HCT116 (cell line): ENCODE data around the gene ORAI2. TPM values are rescaled to one million over a fixed set of nuclear protein-coding genes. Genes with fewer than 3 reads are reported as not detected.

Experiments
- ATAC-seq: fragments of 200-7000 bp; cut with Tn5 transposase; 2 replicates; pipeline ENCODE4 v1.9.1; 2020; ENCODE audit warnings: mild to moderate bottlenecking, moderate library complexity
- Bru-seq: library from RNA; stranded (reverse); fragments of 400-500 nt; gene quantifications from one replicate; lab custom pipeline; 2021; lab: Mats Ljungman, UMichigan
- BruChase-seq, 2 experiments: library from RNA; stranded (reverse); fragments of 400-500 nt; gene quantifications; one replicate each; lab custom pipeline; 2021; lab: Mats Ljungman, UMichigan
- BruUV-seq: library from RNA; stranded (reverse); fragments of 400-500 nt; replicated peaks from 2 replicates; lab custom pipeline; 2021; lab: Mats Ljungman, UMichigan
- CTCF ChIA-PET: fragments of 300-600 bp; sonication (Branson Sonifier 250); formaldehyde crosslinking; loops from one replicate; lab custom pipeline; 2021; ENCODE audit warnings: antibody characterized with exemption; lab: Charles Lee
- POLR2A ChIA-PET: fragments of 300-600, 350-600 bp; sonication (Branson Sonifier 250); formaldehyde crosslinking; loops from one replicate; lab custom pipeline; 2021; ENCODE audit warnings: antibody characterized with exemption; lab: Charles Lee
- RAD21 ChIA-PET, 2 experiments: fragments of 300-600 bp; sonication (Branson Sonifier 250); formaldehyde crosslinking; loops; one replicate each; lab custom pipeline; 2023; ENCODE audit warnings: low total read pairs in 2 of 2; ENCODE audit not compliant: uncharacterized antibody in 2 of 2, unreplicated experiment in 2 of 2, low non-redundant PET in 1 of 2; lab: Charles Lee
- DNase-seq: peaks from one replicate; pipeline ENCODE4 v3.0.0-alpha.2; 2010; ENCODE audit warnings: low read depth, low spot score
- H2AFZ ChIP-seq: fragments of 200-600 bp; shearing (Covaris generic), sonication (generic); 2 replicates; pipeline ENCODE4 v1.6.1; 2017; ENCODE audit warnings: low read depth, mixed run types, mixed read lengths, antibody characterized with exemption, low read length; ENCODE audit not compliant: poor library complexity, severe bottlenecking
- H3K27ac ChIP-seq: 2 replicates; pipeline ENCODE4 v1.5.1; 2012; ENCODE audit warnings: low read depth, low read length
- H3K27me3 ChIP-seq: fragments of 200-600 bp; sonication (generic); 2 replicates; pipeline ENCODE4 v1.6.1; 2016; ENCODE audit warnings: mixed run types, low read length, mixed read lengths; ENCODE audit not compliant: insufficient read depth
- H3K36me3 ChIP-seq, 2 experiments: fragments of 200-500 bp in 1 of 2; fragments of 200-600 bp in 1 of 2; sonication (Bioruptor generic) in 1 of 2; sonication (generic) in 1 of 2; 2 replicates each; pipeline versions ENCODE4 v1.5.1 to v1.6.1; 2014 to 2016; ENCODE audit warnings: low read length in 2 of 2, inconsistent platforms in 1 of 2, mixed read lengths in 1 of 2, mixed run types in 1 of 2; ENCODE audit not compliant: insufficient read depth in 2 of 2, control insufficient read depth in 1 of 2
- H3K4me1 ChIP-seq, 2 experiments: fragments of 200-600 bp in 1 of 2; sonication (generic) in 1 of 2; 2 replicates each; pipeline versions ENCODE4 v1.5.1 to v1.6.1; 2012 to 2017; ENCODE audit warnings: low read length in 2 of 2, inconsistent platforms in 1 of 2, mild to moderate bottlenecking in 1 of 2, mixed read lengths in 1 of 2, mixed run types in 1 of 2, moderate library complexity in 1 of 2; ENCODE audit not compliant: insufficient read depth in 2 of 2, control insufficient read depth in 1 of 2
- H3K4me2 ChIP-seq: fragments of 200-600 bp; sonication (generic); 2 replicates; pipeline ENCODE4 v1.6.1; 2017; ENCODE audit warnings: mixed run types, low read length, mixed read lengths
- H3K4me3 ChIP-seq, 2 experiments: fragments of 200-600 bp in 1 of 2; sonication (generic) in 1 of 2; replicated peaks in 1 of 2; 2 replicates each; pipeline ENCODE4 v1.5.1; 2011 to 2016; ENCODE audit warnings: low read length in 2 of 2, control low read depth in 1 of 2, low read depth in 1 of 2, mild to moderate bottlenecking in 1 of 2, mixed read lengths in 1 of 2, mixed run types in 1 of 2
- H3K79me2 ChIP-seq: fragments of 200-600 bp; sonication (generic); 2 replicates; pipeline ENCODE4 v1.6.1; 2017; ENCODE audit warnings: mild to moderate bottlenecking, mixed run types, low read length, moderate library complexity, mixed read lengths; ENCODE audit not compliant: insufficient read depth
- H3K9ac ChIP-seq: fragments of 200-600 bp; sonication (generic); 2 replicates; pipeline ENCODE4 v1.6.1; 2016; ENCODE audit warnings: low read length, mixed read lengths
- H3K9me2 ChIP-seq: fragments of 200-600 bp; sonication (generic), shearing (Covaris generic); 2 replicates; pipeline ENCODE4 v1.6.1; 2017; ENCODE audit warnings: mixed run types, mild to moderate bottlenecking, moderate library complexity; ENCODE audit not compliant: insufficient read depth
- H3K9me3 ChIP-seq, 2 experiments: fragments of 200-500 bp in 1 of 2; fragments of 200-600 bp in 1 of 2; sonication (Bioruptor generic) in 1 of 2; sonication (generic) in 1 of 2; 2 replicates each; pipeline ENCODE4 v1.6.1; 2014 to 2017; ENCODE audit warnings: low read length in 2 of 2, mixed read lengths in 2 of 2, inconsistent platforms in 1 of 2, low read depth in 1 of 2, mild to moderate bottlenecking in 1 of 2, mixed run types in 1 of 2, moderate library complexity in 1 of 2; ENCODE audit not compliant: control insufficient read depth in 1 of 2, insufficient read depth in 1 of 2
- H4K20me1 ChIP-seq: fragments of 200-600 bp; sonication (generic), shearing (Covaris generic); 2 replicates; pipeline ENCODE4 v1.6.1; 2017; ENCODE audit warnings: mixed run types, mild to moderate bottlenecking, moderate library complexity; ENCODE audit not compliant: insufficient read depth
- EGR1 ChIP-seq: IDR thresholded peaks from 2 replicates; pipeline ENCODE4 v1.6.1; 2012; ENCODE audit warnings: low read depth
- EZH2phosphoT487 ChIP-seq: fragments of 200-600 bp; IDR thresholded peaks from 2 replicates; pipeline ENCODE4 v1.6.1; 2018; ENCODE audit warnings: antibody characterized with exemption, borderline replicate concordance
- JUND ChIP-seq: IDR thresholded peaks from 2 replicates; pipeline ENCODE4 v1.6.1; 2012
- RAD21 ChIP-seq: IDR thresholded peaks from 2 replicates; pipeline ENCODE4 v1.6.1; 2012; ENCODE audit warnings: low read depth, mild to moderate bottlenecking
- ZFX ChIP-seq: fragments of 450-650 bp; IDR thresholded peaks from 2 replicates; pipeline ENCODE4 v1.6.1; 2017
- intact Hi-C: fragments of 100-400 bp; cut with micrococcal nuclease; formaldehyde crosslinking; loops from 2 replicates; pipeline ENCODE4 v1.10.0; 2022
- long read RNA-seq: library from polyadenylated mRNA; unstranded; transcript quantifications from one replicate; pipeline ENCODE4 v2.0.0, GENCODE V29; 2021; ENCODE audit not compliant: unreplicated experiment
- polyA plus RNA-seq: library from polyadenylated mRNA; unstranded; fragments of >200 nt; gene quantifications from 2 replicates; pipeline ENCODE4 v1.2.1, GENCODE V29; 2012; ENCODE audit warnings: missing spikeins
- total RNA-seq: library from RNA; stranded (reverse); gene quantifications from one replicate; pipeline ENCODE4 v1.2.1, GENCODE V29; 2021; ENCODE audit not compliant: unreplicated experiment

ORAI2 gene
- total RNA-seq (13.2 TPM), Bru-seq, nascent RNA (percentile 45 among the genes with signal in this experiment), BruChase-seq, experiment 1, labeled RNA remaining after a 6-hour chase (percentile 77 among the genes with signal in this experiment), BruChase-seq, experiment 2, labeled RNA remaining after a 2-hour chase (percentile 54 among the genes with signal in this experiment)
- polyA plus RNA-seq, result 10.3 and 14.2 TPM in 2 replicates
- long read RNA-seq, full-length matches to known transcripts, result 30 of 43 reads
- long read RNA-seq, partial matches to known transcripts, result 2 of 43 reads
- long read RNA-seq, other reads (novel, unspliced or antisense), result 11 of 43 reads

DNA sequence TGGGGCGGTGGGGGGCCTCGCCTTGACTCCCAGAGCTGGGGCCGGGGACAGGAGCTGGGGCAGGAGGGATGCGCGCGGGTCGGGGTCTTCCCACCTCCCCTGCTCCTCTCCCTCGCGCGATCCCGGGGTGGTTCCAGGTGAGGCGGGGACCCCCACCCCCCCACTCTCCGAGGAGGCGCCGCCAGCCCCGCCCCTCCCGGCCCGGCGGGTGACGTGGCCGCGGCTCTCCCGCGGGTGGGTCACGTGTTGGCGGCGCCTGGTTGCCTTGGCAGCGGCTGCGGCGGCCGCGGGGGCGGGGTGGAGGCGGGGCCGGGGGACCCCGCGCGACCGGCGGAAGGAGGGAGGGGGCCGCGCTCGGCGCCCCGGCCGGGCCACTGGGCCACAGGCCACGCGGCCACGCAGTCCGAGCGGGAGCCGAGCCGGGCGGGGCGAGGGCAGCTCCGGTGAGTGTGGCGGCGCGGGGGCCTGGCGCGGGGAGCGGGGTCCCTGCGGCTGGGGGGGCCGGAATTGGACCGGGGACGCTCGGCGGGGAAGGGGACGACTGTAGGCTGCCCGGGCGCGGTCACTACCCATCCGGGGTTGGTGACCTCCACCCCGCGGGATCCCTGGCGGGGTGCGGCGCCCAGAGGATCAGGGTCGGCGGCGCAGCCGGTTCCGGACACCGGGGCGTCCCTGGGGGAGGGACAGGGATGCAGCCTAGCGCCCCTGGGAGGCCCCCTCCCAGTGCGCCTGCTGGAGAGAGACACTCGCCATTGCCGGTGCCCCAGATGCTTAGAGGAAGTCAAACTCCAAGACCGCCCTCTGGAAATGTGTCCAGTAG is at the start of gene ORAI2:
ORAI2 (plus strand) TSS at position 357 of the 820 bp plus-strand sequence. CDS start 5,382 bp downstream, outside the sequence.
- Histone ChIP-seq H3K9ac (peak within 1 kb of the TSS; percentile 73), H3K9me2 (no peaks in the 10 kb centered on the region), H3K4me2 (peak within 1 kb of the TSS; percentile 92), H3K27ac (peak within 1 kb of the TSS; percentile 52; the same call in 1 of the 2 replicates), H3K9me3 (no peaks in the 10 kb centered on the region), H3K79me2 (no peaks in the 10 kb centered on the region; the same call in 1 of the 2 replicates), H3K4me1 (peaks cover 17 to 43% of the 10 kb centered on the region in 2 experiments), H2AFZ (no peak within 1 kb of the TSS), H4K20me1 (no peaks in the 10 kb centered on the region), H3K36me3 (no peaks in the 10 kb centered on the region; a peak in 1 of 4 replicates)
- intact Hi-C loops, result no loop called here
- BruUV-seq, result no TSS peak
- DNase-seq, result no peak
- ATAC-seq, result peak; percentile 78
- TF ChIP-seq JUND (no peak), EGR1 (peak; percentile 51; the same call in 1 of the 2 replicates), ZFX (0 out of 2 replicates have a peak, but pooled peaks have one; percentile 31)
- TF ChIP-seq, all 23 proteins: peak for 2
- peak within 1 kb of the TSS; percentile 55 to 70 for H3K4me3 ChIP-seq
- ChIA-PET RAD21 (no interaction called here), CTCF (interaction anchor here (0.7 kb wide), 1 partner anchor 398 kb away, joined by 3 read pairs; no protein-coding TSS in a partner anchor), POLR2A (no interaction called here)
- H3K27me3 ChIP-seq, result no peaks in the 10 kb centered on the region

- H3K27me3 ChIP-seq, result no peaks in the 10 kb centered on the region
- no peak for DNase-seq
- ATAC-seq, result no peak
- no peak overlapping the region for H3K4me3 ChIP-seq
- RAD21 ChIA-PET, result no interaction called here
- no peak overlapping the region for H3K4me2 ChIP-seq
- POLR2A ChIA-PET, result no interaction called here
- H3K9me3 ChIP-seq, result no peaks in the 10 kb centered on the region
- peaks cover 0 to 3% of the 10 kb centered on the region in 2 experiments; a peak in 1 of 4 replicates for H3K4me1 ChIP-seq
- H3K9me2 ChIP-seq, result no peaks in the 10 kb centered on the region
- peaks cover 5 to 16% of the 10 kb centered on the region in 2 experiments; a peak in 3 of 4 replicates for H3K36me3 ChIP-seq
- H3K27ac ChIP-seq, result no peak overlapping the region
- BruUV-seq, result no TSS peak
- no peaks in the 10 kb centered on the region for H4K20me1 ChIP-seq
- H3K9ac ChIP-seq, result no peak overlapping the region
- TF ChIP-seq EZH2phosphoT487 (no peak), RAD21 (no peak)
- TF ChIP-seq, all 23 proteins: peak for 0
- intact Hi-C loops, result no loop called here
- CTCF ChIA-PET, result no interaction called here
- peaks cover 2% of the 10 kb centered on the region; the same call in 1 of the 2 replicates for H3K79me2 ChIP-seq
- no peak overlapping the region for H2AFZ ChIP-seq
These were observed 46.3 kb upstream of the ORAI2 start for GRCh38 chr7:102387064-102387463.
